ENCODE measurements around the gene INPP5B. TPM values are rescaled to one million over a fixed set of nuclear protein-coding genes. Genes with fewer than 3 reads are reported as not detected.

INPP5B gene
- total RNA-seq, 1 donor from 2014 or later, result 21.2 TPM

- no peak overlapping the region for H3K4me3 Mint-ChIP-seq (ENCODE audit: unreplicated experiment)
- H3K27ac Mint-ChIP-seq (ENCODE audit: unreplicated experiment), result no peak overlapping the region
- no peaks in the 10 kb centered on the region for H3K27me3 Mint-ChIP-seq (ENCODE audit: low read depth)
- peaks cover 10% of the 10 kb centered on the region for H3K36me3 Mint-ChIP-seq (ENCODE audit: low read depth)
- DNase-seq (ENCODE audit: low spot score), result peak; percentile 4
- H3K9me3 Mint-ChIP-seq (ENCODE audit: low read depth), result no peaks in the 10 kb centered on the region
- TF ChIP-seq, protein P1, sequence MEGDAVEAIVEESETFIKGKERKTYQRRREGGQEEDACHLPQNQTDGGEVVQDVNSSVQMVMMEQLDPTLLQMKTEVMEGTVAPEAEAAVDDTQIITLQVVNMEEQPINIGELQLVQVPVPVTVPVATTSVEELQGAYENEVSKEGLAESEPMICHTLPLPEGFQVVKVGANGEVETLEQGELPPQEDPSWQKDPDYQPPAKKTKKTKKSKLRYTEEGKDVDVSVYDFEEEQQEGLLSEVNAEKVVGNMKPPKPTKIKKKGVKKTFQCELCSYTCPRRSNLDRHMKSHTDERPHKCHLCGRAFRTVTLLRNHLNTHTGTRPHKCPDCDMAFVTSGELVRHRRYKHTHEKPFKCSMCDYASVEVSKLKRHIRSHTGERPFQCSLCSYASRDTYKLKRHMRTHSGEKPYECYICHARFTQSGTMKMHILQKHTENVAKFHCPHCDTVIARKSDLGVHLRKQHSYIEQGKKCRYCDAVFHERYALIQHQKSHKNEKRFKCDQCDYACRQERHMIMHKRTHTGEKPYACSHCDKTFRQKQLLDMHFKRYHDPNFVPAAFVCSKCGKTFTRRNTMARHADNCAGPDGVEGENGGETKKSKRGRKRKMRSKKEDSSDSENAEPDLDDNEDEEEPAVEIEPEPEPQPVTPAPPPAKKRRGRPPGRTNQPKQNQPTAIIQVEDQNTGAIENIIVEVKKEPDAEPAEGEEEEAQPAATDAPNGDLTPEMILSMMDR (IDR thresholded peaks at IDR 0.05), result no peak
- H3K4me1 Mint-ChIP-seq (ENCODE audit: low read depth), result peaks cover 8% of the 10 kb centered on the region
These were observed 105.2 kb downstream of the INPP5B start for GRCh38 chr1:37841652-37842051.

DNA sequence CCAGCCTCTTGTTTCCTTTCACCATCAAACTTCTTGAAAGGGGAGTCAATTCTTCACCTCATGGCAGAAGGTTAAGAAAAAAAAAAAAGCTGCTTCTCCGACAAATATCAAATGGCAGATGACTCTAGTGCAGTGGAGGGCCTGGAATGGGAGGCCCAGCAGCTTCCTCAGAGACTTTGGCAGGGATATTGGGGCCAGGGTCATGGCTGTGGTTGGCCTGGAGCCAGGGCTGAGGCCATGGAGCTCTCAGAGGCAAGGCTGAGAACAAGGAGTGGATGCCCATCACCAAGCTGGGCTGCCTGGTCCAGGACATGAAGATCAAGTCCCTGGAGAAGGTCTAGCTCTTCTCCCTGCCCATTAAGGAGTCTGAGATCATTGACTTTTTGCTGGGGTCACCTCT lies 106.1 kb downstream of the INPP5B start:
- no peak overlapping the region for H3K4me3 Mint-ChIP-seq (ENCODE audit: unreplicated experiment)
- TF ChIP-seq, protein P1 (IDR thresholded peaks at IDR 0.05), result no peak
- H3K27me3 Mint-ChIP-seq (ENCODE audit: low read depth), result no peaks in the 10 kb centered on the region
- no peaks in the 10 kb centered on the region for H3K9me3 Mint-ChIP-seq (ENCODE audit: low read depth)
- peaks cover 13% of the 10 kb centered on the region for H3K36me3 Mint-ChIP-seq (ENCODE audit: low read depth)
- no peak overlapping the region for H3K27ac Mint-ChIP-seq (ENCODE audit: unreplicated experiment)
- DNase-seq (ENCODE audit: low spot score), result peak; percentile 56
- peaks cover 8% of the 10 kb centered on the region for H3K4me1 Mint-ChIP-seq (ENCODE audit: low read depth)

DNA sequence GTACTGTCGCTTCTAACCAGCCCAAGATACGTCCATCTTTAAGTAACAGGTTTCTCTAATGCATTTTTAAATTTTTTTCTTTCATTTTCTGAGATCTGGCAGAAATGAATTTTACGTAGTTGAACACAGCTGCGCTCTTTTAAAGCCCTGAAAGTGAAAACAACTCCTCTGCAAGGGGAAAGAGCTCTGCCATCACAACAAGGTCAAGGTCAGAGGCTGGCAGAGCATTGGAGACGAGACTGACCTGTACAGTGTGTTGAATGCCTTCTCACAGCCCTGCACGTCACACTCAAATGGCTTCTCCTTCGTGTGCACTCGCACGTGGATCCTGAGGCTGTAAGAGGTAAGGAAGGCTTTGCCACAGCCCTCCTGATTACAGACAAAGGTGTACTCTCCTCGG lies 107.2 kb downstream of the INPP5B start:
- TF ChIP-seq, protein P1 (IDR thresholded peaks at IDR 0.05), result no peak
- H3K27me3 Mint-ChIP-seq (ENCODE audit: low read depth), result no peaks in the 10 kb centered on the region
- peaks cover 2% of the 10 kb centered on the region for H3K4me1 Mint-ChIP-seq (ENCODE audit: low read depth)
- H3K27ac Mint-ChIP-seq (ENCODE audit: unreplicated experiment), result no peak overlapping the region
- H3K36me3 Mint-ChIP-seq (ENCODE audit: low read depth), result peaks cover 21% of the 10 kb centered on the region
- peak; percentile 24 for DNase-seq (ENCODE audit: low spot score)
- H3K9me3 Mint-ChIP-seq (ENCODE audit: low read depth), result no peaks in the 10 kb centered on the region
- H3K4me3 Mint-ChIP-seq (ENCODE audit: unreplicated experiment), result no peak overlapping the region

GRCh38 chr1:37836788-37837187 lies 110.1 kb downstream of the INPP5B start:
- peaks cover 40% of the 10 kb centered on the region for H3K36me3 Mint-ChIP-seq (ENCODE audit: low read depth)
- no peak for DNase-seq (ENCODE audit: low spot score)
- TF ChIP-seq, protein P1 (IDR thresholded peaks at IDR 0.05), result no peak
- no peaks in the 10 kb centered on the region for H3K9me3 Mint-ChIP-seq (ENCODE audit: low read depth)
- H3K27ac Mint-ChIP-seq (ENCODE audit: unreplicated experiment), result no peak overlapping the region
- H3K4me3 Mint-ChIP-seq (ENCODE audit: unreplicated experiment), result no peak overlapping the region
- H3K27me3 Mint-ChIP-seq (ENCODE audit: low read depth), result no peaks in the 10 kb centered on the region
- H3K4me1 Mint-ChIP-seq (ENCODE audit: low read depth), result no peaks in the 10 kb centered on the region

DNA sequence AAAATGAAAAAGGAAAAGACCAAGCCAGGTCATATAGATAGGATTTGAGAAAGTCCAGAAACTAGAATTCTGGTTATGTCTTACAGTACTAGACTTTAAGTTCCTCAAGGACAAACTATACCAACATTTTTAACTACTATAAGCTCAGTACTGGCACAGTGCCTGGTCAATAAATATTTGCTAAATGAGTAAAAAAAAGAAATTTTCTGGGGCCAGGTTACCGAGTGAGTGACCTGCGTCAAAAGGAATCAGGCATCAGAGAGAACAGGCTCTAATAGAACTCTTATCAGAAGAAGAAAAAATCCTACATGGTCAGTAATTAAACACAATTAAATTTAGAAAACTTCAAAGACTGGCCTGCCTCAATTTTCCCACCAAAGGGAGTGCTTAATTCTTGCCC lies 115.0 kb downstream of the INPP5B start:
- H3K9me3 Mint-ChIP-seq (ENCODE audit: low read depth), result no peaks in the 10 kb centered on the region
- no peak overlapping the region for H3K27ac Mint-ChIP-seq (ENCODE audit: unreplicated experiment)
- H3K27me3 Mint-ChIP-seq (ENCODE audit: low read depth), result no peaks in the 10 kb centered on the region
- peaks cover 43% of the 10 kb centered on the region for H3K36me3 Mint-ChIP-seq (ENCODE audit: low read depth)
- DNase-seq (ENCODE audit: low spot score), result no peak
- H3K4me3 Mint-ChIP-seq (ENCODE audit: unreplicated experiment), result no peak overlapping the region
- no peaks in the 10 kb centered on the region for H3K4me1 Mint-ChIP-seq (ENCODE audit: low read depth)
- TF ChIP-seq, protein P1 (IDR thresholded peaks at IDR 0.05), result no peak

Measured in chondrocyte (in vitro differentiated cells).